Smooth muscle cell (in vitro differentiated cells): ENCODE results near the gene RBL2. TPM values are rescaled to one million over a fixed set of nuclear protein-coding genes. Genes with fewer than 3 reads are reported as not detected.

ENCODE experiments used
- DNase-seq: peaks from one replicate; lab custom pipeline; 2025; ENCODE audit not compliant: unreplicated experiment; lab: John Stamatoyannopoulos, UW
- H2AFZ ChIP-seq: fragments of 200-600 bp; sonication (generic); 2 replicates; pipeline ENCODE4 v1.6.0; 2016; ENCODE audit warnings: antibody characterized with exemption, low read depth, mild to moderate bottlenecking
- H3F3A ChIP-seq: fragments of 200-600 bp; sonication (generic); 2 replicates; pipeline ENCODE4 v1.6.0; 2017; ENCODE audit warnings: antibody characterized with exemption, low read depth
- H3K27ac ChIP-seq: fragments of 200-600 bp; sonication (generic); 2 replicates; pipeline ENCODE4 v1.5.1; 2016; ENCODE audit warnings: low read depth, mild to moderate bottlenecking
- H3K27me3 ChIP-seq: fragments of 200-600 bp; sonication (generic); 2 replicates; pipeline ENCODE4 v1.6.1; 2016; ENCODE audit warnings: low read depth, mild to moderate bottlenecking
- H3K36me3 ChIP-seq: fragments of 200-600 bp; sonication (generic); 2 replicates; pipeline ENCODE4 v1.5.1; 2016; ENCODE audit warnings: low read depth
- H3K4me1 ChIP-seq: fragments of 200-600 bp; sonication (generic); 2 replicates; pipeline ENCODE4 v1.5.1; 2016; ENCODE audit warnings: low read depth
- H3K4me2 ChIP-seq: fragments of 200-600 bp; sonication (generic); 2 replicates; pipeline ENCODE4 v1.6.0; 2016; ENCODE audit warnings: mild to moderate bottlenecking
- H3K4me3 ChIP-seq: fragments of 200-600 bp; sonication (generic); 2 replicates; pipeline ENCODE4 v1.5.1; 2016; ENCODE audit warnings: mild to moderate bottlenecking
- H3K79me2 ChIP-seq: fragments of 200-600 bp; sonication (generic); 2 replicates; pipeline ENCODE4 v1.6.0; 2016; ENCODE audit warnings: low read depth, mild to moderate bottlenecking
- H3K9ac ChIP-seq: fragments of 200-600 bp; sonication (generic); 2 replicates; pipeline ENCODE4 v1.6.0; 2016; ENCODE audit warnings: low read depth
- H3K9me3 ChIP-seq: fragments of 200-600 bp; sonication (generic); replicated peaks from 2 replicates; pipeline ENCODE4 v1.5.1; 2016; ENCODE audit warnings: low read depth
- H4K20me1 ChIP-seq: fragments of 200-600 bp; sonication (generic); 2 replicates; pipeline ENCODE4 v1.6.0; 2016; ENCODE audit warnings: low read depth
- WGBS: methylation state at CpG from one replicate; pipeline ENCODE4 v1.1.7; 2016; ENCODE audit warnings: low lambda C conversion rate; 5-methylcytosine and 5-hydroxymethylcytosine counted together
- polyA plus RNA-seq: library from polyadenylated mRNA; unstranded; fragments of >200 nt; fragmentation: Nextera tagmentation; extraction: Ambion mirVana; gene quantifications from 2 replicates; pipeline ENCODE4 v1.2.1, GENCODE V29; 2016
- total RNA-seq: library from RNA; depleted of rRNA; stranded (reverse); fragments of >200 nt; gene quantifications from 2 replicates; pipeline ENCODE4 v1.2.3, GENCODE V29; 2014
- TF ChIP-seq, protein P1 (sequence below): fragments of 200-600 bp; sonication (generic); IDR thresholded peaks from 2 replicates; pipeline ENCODE4 v1.5.1; 2017; ENCODE audit warnings: borderline replicate concordance, mild to moderate bottlenecking, antibody characterized with exemption; ENCODE audit not compliant: insufficient read depth, poor library complexity, severe bottlenecking

Gene RBL2
- total and polyA plus RNA-seq, 2 experiments from 2014 or later, result 21.0 to 42.7 TPM

- H3K9me3 ChIP-seq, result no peaks in the 10 kb centered on the region
- peaks cover 12% of the 10 kb centered on the region for H3F3A ChIP-seq
- no peaks in the 10 kb centered on the region for H3K27me3 ChIP-seq
- H3K9ac ChIP-seq, result no peak overlapping the region
- H3K4me3 ChIP-seq, result no peak overlapping the region
- TF ChIP-seq, protein P1, sequence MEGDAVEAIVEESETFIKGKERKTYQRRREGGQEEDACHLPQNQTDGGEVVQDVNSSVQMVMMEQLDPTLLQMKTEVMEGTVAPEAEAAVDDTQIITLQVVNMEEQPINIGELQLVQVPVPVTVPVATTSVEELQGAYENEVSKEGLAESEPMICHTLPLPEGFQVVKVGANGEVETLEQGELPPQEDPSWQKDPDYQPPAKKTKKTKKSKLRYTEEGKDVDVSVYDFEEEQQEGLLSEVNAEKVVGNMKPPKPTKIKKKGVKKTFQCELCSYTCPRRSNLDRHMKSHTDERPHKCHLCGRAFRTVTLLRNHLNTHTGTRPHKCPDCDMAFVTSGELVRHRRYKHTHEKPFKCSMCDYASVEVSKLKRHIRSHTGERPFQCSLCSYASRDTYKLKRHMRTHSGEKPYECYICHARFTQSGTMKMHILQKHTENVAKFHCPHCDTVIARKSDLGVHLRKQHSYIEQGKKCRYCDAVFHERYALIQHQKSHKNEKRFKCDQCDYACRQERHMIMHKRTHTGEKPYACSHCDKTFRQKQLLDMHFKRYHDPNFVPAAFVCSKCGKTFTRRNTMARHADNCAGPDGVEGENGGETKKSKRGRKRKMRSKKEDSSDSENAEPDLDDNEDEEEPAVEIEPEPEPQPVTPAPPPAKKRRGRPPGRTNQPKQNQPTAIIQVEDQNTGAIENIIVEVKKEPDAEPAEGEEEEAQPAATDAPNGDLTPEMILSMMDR, result no peak
- no peak overlapping the region for H3K27ac ChIP-seq
- H3K36me3 ChIP-seq, result peaks cover 6% of the 10 kb centered on the region
- H3K4me2 ChIP-seq, result no peak overlapping the region
- H4K20me1 ChIP-seq, result peaks cover 19% of the 10 kb centered on the region
- WGBS, result 95% methylated on average over 4 of the region's 4 CpGs
- H3K4me1 ChIP-seq, result peaks cover 7% of the 10 kb centered on the region
- no peak overlapping the region for H2AFZ ChIP-seq
- H3K79me2 ChIP-seq, result peaks cover 11% of the 10 kb centered on the region
- DNase-seq, result no peak
Observed at GRCh38 chr16:53498984-53499383, 64.7 kb downstream of the RBL2 start.

DNA sequence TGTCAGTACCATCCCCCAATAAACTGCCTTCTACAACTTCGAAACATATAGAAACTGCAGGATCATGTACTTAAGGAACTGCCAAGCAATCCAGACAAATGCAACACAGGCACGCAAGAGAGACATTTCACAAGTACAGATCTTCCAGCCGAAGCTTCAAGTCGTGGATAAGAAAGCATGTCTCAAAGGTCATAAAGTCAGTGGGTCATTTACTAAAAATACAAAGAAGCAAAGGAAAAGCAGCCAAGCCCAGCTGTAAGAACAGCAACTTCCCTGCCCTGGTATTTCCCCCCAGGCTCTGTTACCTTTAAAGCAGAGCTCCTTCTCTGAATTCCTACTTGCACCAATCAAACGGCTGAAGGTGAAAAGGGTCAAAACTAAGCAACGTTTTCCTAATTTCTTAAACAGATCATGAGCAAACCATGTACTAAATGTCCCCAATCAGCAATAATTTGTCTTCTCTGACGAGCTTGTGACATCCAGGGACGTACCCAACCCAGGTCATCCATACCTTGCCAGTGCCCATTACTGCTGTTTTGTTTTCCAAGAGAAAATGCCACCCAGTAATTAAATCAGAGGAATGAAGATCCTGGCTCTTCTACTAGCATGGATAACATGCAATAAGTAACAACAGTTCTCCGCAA is 67.1 kb downstream of the RBL2 start:
- Histone ChIP-seq H3K9me3 (no peaks in the 10 kb centered on the region), H2AFZ (no peak overlapping the region), H3K27ac (peak overlapping the region; percentile 66), H3K9ac (no peak overlapping the region), H3K4me2 (peak overlapping the region; percentile 98), H3K79me2 (peaks cover 11% of the 10 kb centered on the region), H3K4me1 (peaks cover 10% of the 10 kb centered on the region), H4K20me1 (peaks cover 19% of the 10 kb centered on the region), H3K36me3 (no peaks in the 10 kb centered on the region), H3K4me3 (peak overlapping the region; percentile 78), H3K27me3 (no peaks in the 10 kb centered on the region), H3F3A (peaks cover 12% of the 10 kb centered on the region)
- DNase-seq, result no peak
- WGBS, result 35% methylated on average over 9 of the region's 9 CpGs
- TF ChIP-seq, protein P1, result no peak

- Histone ChIP-seq H3K27ac (peak within 1 kb of the TSS; percentile 66), H3K4me3 (peak within 1 kb of the TSS; percentile 78), H3K9me3 (no peaks in the 10 kb centered on the region), H3K4me1 (peaks cover 10% of the 10 kb centered on the region), H4K20me1 (peaks cover 19% of the 10 kb centered on the region), H3K4me2 (peak within 1 kb of the TSS; percentile 98), H3K36me3 (no peaks in the 10 kb centered on the region), H3K27me3 (no peaks in the 10 kb centered on the region), H3F3A (peaks cover 12% of the 10 kb centered on the region), H3K9ac (peak within 1 kb of the TSS; percentile 70), H2AFZ (peak within 1 kb of the TSS; percentile 75), H3K79me2 (peaks cover 11% of the 10 kb centered on the region)
- 1% methylated on average over 55 of the region's 76 CpGs for WGBS
- DNase-seq, result no peak
- TF ChIP-seq, protein P1, result no peak
Observed at GRCh38 chr16:53502331-53503269, 68.3 kb downstream of the RBL2 start, which contains the start of gene AKTIP. TSS of gene AKTIP (minus strand) at chr16:53503209. CDS start at chr16:53500259, 2,950 bp downstream.
